NCI-H2171 (cell line): Measurements from ENCODE around the gene CDK2AP2.
"Not testable (repeated sequence)": the region's sequence is repeated elsewhere in the genome, so short reads cannot be mapped to it uniquely, and the experiment has no call there.

Experiments used
- DNase-seq: peaks from one replicate; lab custom pipeline; 2025; lab: John Stamatoyannopoulos, UW

Gene CDK2AP2

GRCh38 chr11:67523556-67524479 is 15.9 kb upstream of the CDK2AP2 start:
- DNase-seq: no peak

DNA sequence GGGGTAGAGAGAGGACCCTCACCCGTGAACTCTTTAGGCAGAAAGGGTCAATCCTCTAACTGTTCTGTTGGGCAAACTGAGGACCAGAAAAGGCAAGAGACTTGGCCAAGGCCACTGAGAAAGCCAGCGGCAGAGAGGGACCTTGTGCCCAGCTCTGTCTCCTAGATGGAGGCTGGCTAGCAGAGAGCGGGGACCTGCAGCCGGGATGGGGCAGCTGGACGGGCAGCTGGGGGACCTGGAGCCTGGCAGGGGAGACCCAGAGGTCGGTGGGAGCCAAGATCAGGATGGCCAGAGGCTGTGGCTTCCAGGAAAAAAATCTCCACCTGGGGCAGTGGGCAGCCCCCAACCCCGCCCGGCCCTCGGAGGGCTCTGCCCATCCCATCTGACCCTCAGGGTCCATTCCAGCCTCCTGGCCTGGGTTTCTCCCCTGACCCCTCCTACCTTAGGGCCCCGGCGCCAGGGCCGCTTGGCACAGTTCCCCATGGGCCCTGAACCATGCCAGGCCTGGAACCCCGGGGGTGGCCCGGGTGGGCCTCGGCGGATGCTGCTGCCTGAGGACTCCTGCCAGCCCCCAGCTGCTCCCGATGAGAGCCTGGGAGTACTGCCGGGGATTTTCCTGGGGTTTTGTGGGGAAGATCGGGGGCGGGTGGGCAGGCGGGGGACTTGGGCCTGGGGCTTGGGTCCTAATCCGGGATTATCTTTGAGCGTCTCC is 15.0 kb upstream of the CDK2AP2 start, which contains the start of gene CABP2:
CABP2 (minus strand) TSS at position 603 of the 712 bp plus-strand sequence; CDS start at position 483, 120 bp downstream.
- no peak for DNase-seq

- DNase-seq: no peak
These were observed 14.4 kb upstream of the CDK2AP2 start for GRCh38 chr11:67522338-67522737.

- DNase-seq: no peak
These were observed 14.0 kb upstream of the CDK2AP2 start for GRCh38 chr11:67521924-67522323.

- DNase-seq: no peak
These were observed 13.2 kb upstream of the CDK2AP2 start for GRCh38 chr11:67520856-67521824.

DNA sequence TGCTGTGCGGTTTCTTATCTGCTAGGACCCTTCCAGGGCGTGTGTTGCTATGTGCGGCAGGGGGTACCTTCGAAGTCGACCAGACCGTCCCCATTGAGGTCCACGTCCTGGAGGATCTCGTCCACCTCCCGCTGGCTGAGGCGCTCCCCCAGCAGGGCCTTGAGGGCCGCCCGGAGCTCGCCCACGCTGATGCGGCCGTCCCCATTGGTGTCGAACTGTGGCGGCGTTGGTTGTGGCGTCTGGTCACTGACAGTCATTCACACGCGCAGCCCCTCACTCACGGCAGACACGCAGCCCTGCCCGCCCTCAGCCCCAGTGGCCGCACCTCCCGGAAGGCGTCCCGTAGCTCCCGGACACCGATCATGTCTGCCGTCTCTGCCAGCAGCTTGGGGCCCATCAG is 11.8 kb upstream of the CDK2AP2 start:
- DNase-seq: no peak

DNA sequence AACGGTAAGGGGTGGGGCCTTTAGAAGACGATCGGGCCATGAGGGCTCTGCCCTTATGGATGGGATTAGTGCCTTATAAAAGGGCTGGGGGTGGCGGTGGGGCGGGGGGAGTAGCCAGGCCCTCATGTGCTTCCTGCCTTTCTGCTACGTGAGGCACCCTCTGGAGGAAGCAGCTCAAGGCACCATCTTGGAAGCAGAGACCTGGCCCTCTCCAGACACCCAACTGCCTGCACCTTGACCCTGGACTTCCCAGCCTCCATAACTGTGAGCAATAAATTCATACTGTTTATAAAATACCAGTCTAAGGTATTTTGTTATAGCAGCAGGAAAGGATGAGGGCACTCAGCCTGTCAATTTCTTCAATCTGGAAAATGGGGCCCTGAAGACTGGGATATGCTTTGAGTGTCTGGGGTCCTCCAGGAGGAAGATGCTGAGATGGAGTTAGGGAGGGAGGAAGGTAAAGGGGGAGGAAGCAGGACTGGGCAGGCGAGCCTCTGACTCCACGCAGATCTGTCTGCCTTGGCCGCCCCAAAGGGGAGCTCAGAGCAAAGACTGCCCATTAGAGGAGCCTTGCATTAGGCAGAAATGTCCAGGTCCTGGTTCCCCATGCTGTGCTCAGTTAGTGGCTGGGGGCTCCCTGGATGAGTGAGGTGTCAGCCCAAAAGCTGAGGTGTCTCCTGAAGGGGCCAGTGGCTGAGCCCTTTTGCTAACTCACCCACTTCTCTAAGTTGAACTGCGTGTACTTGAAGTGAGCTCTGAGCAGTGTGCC is 10.0 kb upstream of the CDK2AP2 start:
- DNase-seq: no peak

GRCh38 chr11:67516806-67517205 is 8.8 kb upstream of the CDK2AP2 start:
- no peak for DNase-seq

DNA sequence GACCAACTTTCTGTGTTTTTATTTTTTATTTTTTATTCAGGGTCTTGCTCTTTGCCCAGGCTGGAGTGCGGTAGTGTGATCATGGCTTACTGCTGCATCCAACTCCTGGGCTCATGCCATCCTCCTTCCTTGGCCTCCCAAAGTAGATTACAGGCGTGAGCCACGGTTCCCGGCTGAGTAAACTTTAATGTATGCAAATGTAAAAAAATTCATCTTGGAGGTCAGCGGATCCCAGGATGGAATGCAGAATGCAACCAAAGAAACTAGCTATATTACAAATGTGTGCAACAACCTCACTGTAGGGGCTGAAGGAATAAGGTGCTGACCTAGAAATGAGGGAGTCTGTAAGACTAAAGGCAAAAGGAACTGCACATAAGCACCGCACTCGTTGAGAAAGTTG is 6.2 kb upstream of the CDK2AP2 start:
- no peak for DNase-seq

DNA sequence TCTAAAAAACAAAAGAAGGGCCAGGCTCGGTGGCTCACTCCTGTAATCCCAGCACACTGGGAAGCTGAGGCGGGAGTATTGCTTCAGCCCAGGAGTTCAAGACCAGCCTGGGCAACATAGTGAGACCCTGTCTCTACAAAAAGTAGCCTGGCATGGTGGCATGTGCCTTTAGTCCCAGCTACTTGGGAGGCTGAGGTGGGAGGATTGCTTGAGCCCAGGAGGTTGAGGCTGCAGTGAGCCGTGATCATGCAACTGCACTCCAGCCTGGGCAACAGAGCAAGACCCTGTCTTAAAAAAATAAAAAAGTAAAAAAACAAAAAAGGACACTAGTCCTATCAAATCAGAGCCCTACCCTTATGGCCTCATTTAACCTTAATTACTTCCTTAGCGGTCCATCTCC is 3.6 kb upstream of the CDK2AP2 start:
- DNase-seq: not testable (repeated sequence)

DNA sequence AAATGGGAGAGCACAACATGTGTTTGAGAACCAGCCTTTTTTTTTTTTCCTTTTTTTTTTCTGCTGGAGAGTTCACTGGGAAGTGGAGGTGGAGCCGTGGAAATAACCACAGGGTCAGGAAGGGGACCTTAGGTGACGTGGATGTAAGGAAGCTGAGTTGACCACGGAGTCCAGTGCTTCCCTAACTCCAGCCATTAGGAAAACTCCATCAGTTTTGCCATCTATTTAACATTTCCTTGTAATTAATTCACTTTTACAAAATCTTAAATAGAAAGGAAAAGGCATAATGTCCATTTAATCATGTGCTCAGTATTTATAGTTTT is 2.0 kb upstream of the CDK2AP2 start:
- DNase-seq: no peak

DNA sequence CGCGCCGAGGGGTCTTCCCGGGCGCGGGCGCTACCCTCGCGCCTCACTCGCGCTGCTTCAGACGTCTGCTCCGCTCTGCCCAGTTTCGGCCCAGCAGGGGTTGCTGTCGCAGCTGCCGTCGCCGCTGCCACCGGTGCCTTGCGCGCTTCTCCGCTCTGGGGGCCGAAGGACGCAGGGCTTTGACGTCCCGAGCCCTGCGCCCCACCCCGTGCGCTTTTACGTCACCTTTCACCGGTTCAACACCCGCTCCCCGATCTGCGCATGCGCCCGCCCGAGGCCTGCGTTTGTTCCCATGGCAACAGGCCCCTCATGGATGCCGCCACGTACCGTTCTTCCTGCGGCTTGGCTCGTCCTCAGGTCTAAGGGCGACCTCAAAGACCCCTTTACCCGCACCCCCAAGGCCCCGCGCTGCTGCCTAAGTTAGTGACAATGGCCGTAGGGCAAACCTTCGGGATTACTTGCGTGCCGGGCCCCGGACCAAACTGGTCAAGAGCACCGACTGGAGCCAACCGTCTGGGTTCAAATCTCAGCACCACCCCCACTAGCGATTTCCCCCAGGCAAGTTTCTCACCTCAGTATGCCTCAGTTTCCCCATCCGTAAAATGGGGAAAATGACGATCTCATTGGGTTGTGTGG is 642 bp upstream of the CDK2AP2 start:
- DNase-seq: peak; percentile 97

DNA sequence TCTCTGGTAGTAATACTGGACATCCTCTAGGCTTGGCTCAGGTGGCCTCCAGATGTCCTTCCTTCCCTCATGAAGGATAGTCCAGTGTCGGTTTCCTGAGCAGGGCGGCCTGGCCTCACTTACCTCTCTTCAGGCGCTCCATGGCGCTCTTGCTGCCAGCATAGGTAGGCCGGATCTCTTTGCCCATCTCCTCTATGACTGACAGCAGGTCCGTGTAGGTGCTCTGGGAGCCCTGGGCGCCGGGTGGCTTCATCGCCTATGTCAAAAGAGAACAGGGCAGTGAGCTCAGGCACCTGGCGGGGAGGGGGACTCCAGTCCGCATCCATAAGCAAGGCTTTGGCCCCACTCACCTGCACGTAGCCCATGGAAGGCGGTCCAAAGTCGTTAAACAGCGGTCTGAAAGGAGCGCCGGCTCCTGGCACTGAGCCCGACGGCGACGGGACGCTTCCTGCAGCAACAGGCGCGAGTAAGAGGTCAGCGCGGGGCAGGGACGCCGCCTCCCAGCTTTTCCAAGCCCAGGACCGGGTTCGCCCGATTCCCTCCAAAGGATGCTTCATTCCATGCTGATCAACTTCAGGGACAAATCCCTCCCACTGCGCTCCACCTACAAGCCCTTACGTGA is 609 bp downstream of the CDK2AP2 start:
- no peak for DNase-seq

- DNase-seq: no peak
These were observed 1.4 kb downstream of the CDK2AP2 start for GRCh38 chr11:67506426-67507051.

- peak; percentile 73 for DNase-seq
These were observed 2.2 kb downstream of the CDK2AP2 start for GRCh38 chr11:67505605-67506396.

- no peak for DNase-seq
These were observed 2.9 kb downstream of the CDK2AP2 start, which contains the start of gene PITPNM1 for GRCh38 chr11:67504950-67505581. TSS of gene PITPNM1 (minus strand) at chr11:67505363. CDS start at chr11:67504180, 1,183 bp downstream.

- DNase-seq: no peak
These were observed 3.7 kb downstream of the CDK2AP2 start for GRCh38 chr11:67504005-67504949.
